Lung (tissue), 12 donors: ENCODE measurements around the gene PPA1. TPM values are rescaled to one million over a fixed set of nuclear protein-coding genes. Genes with fewer than 3 reads are reported as not detected.
"Not testable (repeated sequence)": the region's sequence is repeated elsewhere in the genome, so short reads cannot be mapped to it uniquely, and the experiment has no call there.

ENCODE experiments used
- ATAC-seq: fragments of 200-7000 bp; cut with Tn5 transposase; one replicate; pipeline ENCODE4 v1.9.1; 2020; ENCODE audit warnings: moderate number of reproducible peaks; ENCODE audit not compliant: insufficient read depth, low FRiP score
- DNase-seq, 3 donors: peaks; one replicate each; pipeline ENCODE4 v3.0.0-alpha.2; 2013 to 2017
- H3K27ac ChIP-seq, 2 donors: one replicate each; pipeline ENCODE4 v1.5.1; 2013; ENCODE audit warnings: mild to moderate bottlenecking in 2 of 2, moderate library complexity in 2 of 2, control low read depth in 1 of 2, inconsistent platforms in 1 of 2, low read depth in 1 of 2, low read length in 1 of 2
- H3K27me3 ChIP-seq, 3 donors: one replicate each; pipeline ENCODE4 v1.5.1; 2013; ENCODE audit warnings: low read length in 2 of 3; ENCODE audit not compliant: control insufficient read depth in 3 of 3, insufficient read depth in 3 of 3
- H3K36me3 ChIP-seq, 4 donors: one replicate each; pipeline ENCODE4 v1.5.1; 2013; ENCODE audit warnings: low read length in 4 of 4, mild to moderate bottlenecking in 1 of 4, moderate library complexity in 1 of 4; ENCODE audit not compliant: control insufficient read depth in 4 of 4, insufficient read depth in 4 of 4
- H3K4me1 ChIP-seq, 5 donors: one replicate each; pipeline ENCODE4 v1.5.1; 2013; ENCODE audit warnings: low read length in 5 of 5, mild to moderate bottlenecking in 2 of 5, moderate library complexity in 1 of 5; ENCODE audit not compliant: control insufficient read depth in 5 of 5, insufficient read depth in 5 of 5
- H3K4me3 ChIP-seq: one replicate; pipeline ENCODE4 v1.5.1; 2013; ENCODE audit warnings: mild to moderate bottlenecking, control low read depth, moderate library complexity
- H3K9ac ChIP-seq, 2 donors: one replicate each; pipeline ENCODE4 v1.5.1; 2013; ENCODE audit warnings: low read length in 2 of 2, control low read depth in 1 of 2; ENCODE audit not compliant: insufficient read depth in 1 of 2
- H3K9me3 ChIP-seq, 4 donors: one replicate each; pipeline ENCODE4 v1.5.1; 2013; ENCODE audit warnings: low read length in 3 of 4, mild to moderate bottlenecking in 1 of 4, moderate library complexity in 1 of 4; ENCODE audit not compliant: control insufficient read depth in 4 of 4, insufficient read depth in 3 of 4
- CTCF ChIP-seq: IDR thresholded peaks from 2 replicates; pipeline ENCODE4 v1.5.1; 2012; ENCODE audit warnings: mild to moderate bottlenecking; ENCODE audit errors: control extremely low read depth, extremely low read depth
- WGBS, 2 donors: extraction: QIAGEN DNeasy Blood & Tissue Kit; methylation state at CpG; one replicate each; pipeline ENCODE4 v1.1.7; 2013; 5-methylcytosine and 5-hydroxymethylcytosine counted together
- polyA plus RNA-seq, 2 donors: library from polyadenylated mRNA; stranded (reverse); fragments of 200-250 nt; gene quantifications; one replicate each; pipeline ENCODE4 v1.2.1, GENCODE V29; 2013
- total RNA-seq, 2 donors: library from RNA; depleted of rRNA in 1 of 2; stranded (reverse); fragments of >200 nt in 1 of 2; gene quantifications; one replicate each; pipeline ENCODE4 v1.2.1, GENCODE V29; 2014 to 2021
- donor health status: control.
- donor health status: control.
- donor health status: Bipolar disorder and iron deficiency.
- donor health status: healthy.
- donor health status: DM: yes; HTN: yes; CAD: no.

PPA1 gene
- total and polyA plus RNA-seq, 4 donors = 165 to 251 (median 190) TPM

DNA sequence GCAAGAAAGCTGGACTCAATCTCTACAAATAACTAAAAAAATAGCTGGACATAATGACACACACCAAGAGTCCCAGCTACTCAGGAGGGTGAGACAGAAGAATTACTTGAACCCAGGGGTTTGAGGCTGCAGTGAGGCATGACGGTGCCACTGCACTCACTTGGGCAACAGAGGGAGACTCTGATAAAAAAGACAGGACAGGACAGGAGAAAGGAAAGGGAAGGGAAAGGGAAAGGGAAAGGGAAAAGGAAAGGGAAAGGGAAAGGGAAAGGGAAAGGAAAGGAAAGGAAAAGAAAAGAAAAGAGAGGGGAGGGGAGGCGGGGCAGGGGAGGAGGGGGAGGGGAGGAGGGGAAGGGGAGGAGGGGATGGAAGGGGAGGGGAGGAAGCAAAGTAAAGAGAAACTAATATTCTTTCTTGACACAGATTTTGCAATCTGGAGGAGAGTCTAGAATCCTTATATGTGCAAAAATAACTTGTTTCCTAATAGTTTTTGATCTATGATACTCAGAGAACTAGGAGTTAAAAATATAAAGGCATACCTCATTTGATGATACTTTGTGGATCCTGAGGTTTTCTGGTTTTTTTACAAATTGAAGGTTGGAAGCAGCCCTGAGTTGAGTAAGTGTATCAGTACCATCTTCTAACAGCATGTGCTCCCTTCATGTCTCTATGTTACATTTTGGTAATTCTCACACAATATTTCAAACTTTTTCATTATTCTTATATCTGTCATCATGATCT is 70.9 kb downstream of the PPA1 start:
- no peak overlapping the region for H3K9ac ChIP-seq
- no peak for TF ChIP-seq CTCF
- H3K9me3 ChIP-seq = no peaks in the 10 kb centered on the region
- peaks cover 0 to 16% (median 3%) of the 10 kb centered on the region in 5 donors for H3K4me1 ChIP-seq
- DNase-seq = no peak
- no peaks in the 10 kb centered on the region for H3K27me3 ChIP-seq
- peak overlapping the region in 1 of 2 donors; percentile 26 for H3K27ac ChIP-seq
- peaks cover 0 to 14% (median 11%) of the 10 kb centered on the region in 4 donors for H3K36me3 ChIP-seq
- no peak for ATAC-seq
- H3K4me3 ChIP-seq = no peak overlapping the region
- 83 to 87% methylated on average over 1 of the region's 2 CpGs for WGBS, 2 donors

DNA sequence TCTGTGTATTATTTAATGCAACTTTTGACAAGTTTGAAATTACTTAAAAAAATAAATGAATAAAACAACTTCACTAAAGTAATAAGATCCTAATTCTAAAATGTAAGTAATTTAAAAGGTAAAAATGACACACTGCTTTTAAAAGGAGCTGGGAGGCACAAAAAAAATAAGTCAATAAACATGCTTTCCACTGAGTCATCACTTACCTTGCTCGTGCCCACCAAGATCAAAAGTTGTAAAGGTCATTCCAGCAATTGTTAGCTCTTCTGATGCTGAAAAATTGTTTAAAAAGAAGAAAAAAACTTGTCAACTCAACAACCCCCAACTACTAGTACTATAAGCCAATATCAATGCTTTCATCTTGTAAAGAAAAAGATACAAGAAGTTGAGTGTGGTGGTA is 72.4 kb downstream of the PPA1 start:
- H3K9ac ChIP-seq = no peak overlapping the region
- no peaks in the 10 kb centered on the region for H3K9me3 ChIP-seq
- no peak overlapping the region for H3K27ac ChIP-seq
- TF ChIP-seq CTCF = no peak
- H3K27me3 ChIP-seq = no peaks in the 10 kb centered on the region
- H3K4me1 ChIP-seq = peaks cover 0 to 16% (median 3%) of the 10 kb centered on the region in 5 donors
- H3K4me3 ChIP-seq = no peak overlapping the region
- 69 to 84% methylated on average over 1 of the region's 1 CpG for WGBS, 2 donors
- no peak for DNase-seq
- H3K36me3 ChIP-seq = peaks cover 7 to 19% (median 16%) of the 10 kb centered on the region in 4 donors
- no peak for ATAC-seq

DNA sequence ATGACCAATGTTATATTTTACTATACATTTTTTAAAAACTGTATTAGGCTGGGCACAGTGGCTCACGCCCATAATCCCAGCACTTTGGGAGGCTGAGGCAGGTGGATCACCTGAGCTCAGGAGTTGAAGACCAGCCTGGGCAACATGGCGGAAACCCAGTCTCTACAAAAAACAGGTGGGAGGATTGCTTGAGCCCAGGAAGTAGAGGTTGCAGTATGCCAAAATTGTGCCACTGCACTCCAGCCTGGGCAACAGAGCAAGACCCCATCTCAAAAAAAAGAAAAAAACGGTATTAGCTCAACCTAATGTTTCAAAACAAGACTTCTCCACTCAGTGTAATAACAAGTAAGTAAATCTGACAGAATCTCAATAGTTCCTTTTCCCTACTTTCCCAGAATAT is 73.9 kb downstream of the PPA1 start:
- not testable (repeated sequence) for H3K27ac ChIP-seq, H3K9me3 ChIP-seq, H3K27me3 ChIP-seq, ATAC-seq, H3K4me3 ChIP-seq, DNase-seq, H3K9ac ChIP-seq
- Histone ChIP-seq H3K36me3 (peaks cover 8 to 27% (median 22%) of the 10 kb centered on the region in 4 donors), H3K4me1 (peaks cover 0 to 15% (median 3%) of the 10 kb centered on the region in 5 donors)
- 60 to 97% methylated on average over 3 of the region's 3 CpGs for WGBS, 2 donors

DNA sequence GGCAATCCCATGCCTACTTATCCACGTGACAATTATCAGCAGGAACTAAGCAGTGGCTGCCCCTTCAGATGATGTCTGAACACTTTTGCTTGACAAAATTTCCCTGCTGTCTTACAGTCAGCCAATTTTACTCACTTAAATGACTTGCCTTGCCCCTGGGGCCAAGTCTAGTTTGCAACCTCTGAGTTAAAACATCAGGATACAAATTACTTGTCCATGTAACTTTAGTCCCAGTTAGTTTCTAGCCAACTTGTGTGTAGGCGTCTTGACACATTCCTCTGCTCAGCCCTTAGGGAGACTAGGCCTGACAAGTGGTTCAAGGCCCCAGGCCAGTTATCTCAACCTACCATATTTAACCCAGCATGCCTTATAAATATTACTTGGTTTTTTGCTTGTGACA is 75.1 kb downstream of the PPA1 start:
- H3K4me1 ChIP-seq = peaks cover 0 to 5% (median 3%) of the 10 kb centered on the region in 5 donors
- ATAC-seq (no peak), DNase-seq (no peak)
- TF ChIP-seq CTCF = no peak
- no peak overlapping the region for H3K27ac ChIP-seq
- peaks cover 8 to 35% (median 26%) of the 10 kb centered on the region in 4 donors for H3K36me3 ChIP-seq
- H3K4me3 ChIP-seq = no peak overlapping the region
- H3K9me3 ChIP-seq = no peaks in the 10 kb centered on the region
- H3K27me3 ChIP-seq = no peaks in the 10 kb centered on the region
- H3K9ac ChIP-seq = no peak overlapping the region
- 70 to 88% methylated on average over 2 of the region's 2 CpGs for WGBS, 2 donors
